ENCODE measurements around the gene CACNA1E.
"Not testable (repeated sequence)": the region's sequence is repeated elsewhere in the genome, so short reads cannot be mapped to it uniquely, and the experiment has no call there.

The CACNA1E gene

DNA sequence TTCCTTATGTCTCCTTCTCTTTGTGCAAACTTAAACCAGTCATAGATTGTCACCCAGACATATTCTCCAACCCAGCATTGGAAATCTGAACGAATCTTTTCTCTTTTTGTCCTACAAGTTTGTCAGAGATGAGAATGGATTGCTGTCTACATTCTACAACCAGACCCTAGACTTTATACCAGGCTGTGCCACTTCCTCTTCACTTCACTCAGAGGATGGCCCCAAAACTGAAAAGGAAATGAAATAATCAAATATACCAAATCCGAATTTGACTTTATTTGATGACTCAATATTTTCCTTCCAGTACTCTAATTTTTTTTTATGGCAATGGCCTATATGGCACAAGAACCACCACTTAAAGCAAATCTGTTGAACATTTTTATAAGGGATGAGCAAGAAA lies 321.7 kb downstream of the CACNA1E start:
- no peak overlapping the region for H3K4me3 ChIP-seq (ENCODE audit: low read length)

DNA sequence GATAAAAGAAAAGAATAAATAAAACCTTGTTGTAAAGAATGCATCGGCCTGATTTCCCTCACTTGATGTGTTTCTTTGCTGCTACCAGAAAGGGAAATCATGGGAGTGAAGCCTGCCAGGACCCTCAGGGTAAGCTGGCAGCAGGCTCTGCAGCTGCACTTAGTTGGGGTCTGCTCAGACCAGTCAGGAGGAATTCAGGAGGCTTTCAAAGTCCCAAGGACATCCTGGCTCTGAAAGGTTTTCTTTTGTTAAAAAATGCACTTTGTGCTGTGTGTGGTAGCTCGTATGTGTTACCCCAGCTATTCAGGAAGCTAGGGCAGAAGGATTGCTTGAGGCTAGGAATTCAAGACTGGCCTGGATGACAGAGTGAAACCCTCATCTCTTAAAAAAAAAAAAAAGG lies 323.4 kb downstream of the CACNA1E start:
- H3K9me3 ChIP-seq (ENCODE audit: insufficient read depth, low read depth, low read length), result no peaks in the 10 kb centered on the region
- H3K4me1 ChIP-seq (ENCODE audit: insufficient read depth, low read length), result peaks cover 4% of the 10 kb centered on the region; the same call in 1 of the 2 replicates
- no peaks in the 10 kb centered on the region for H3K36me3 ChIP-seq (ENCODE audit: insufficient read depth, low read depth, low read length)
- H3K27me3 ChIP-seq (ENCODE audit: insufficient read depth, low read length), result no peaks in the 10 kb centered on the region
- no peak overlapping the region for H3K4me3 ChIP-seq (ENCODE audit: low read length)
- no peak overlapping the region for H3K27ac ChIP-seq (ENCODE audit: low read length)
- no peak overlapping the region for H3K9ac ChIP-seq (ENCODE audit: low read depth, low read length)

More for the DNA sequence above, 321.7 kb downstream of the CACNA1E start:
- Histone ChIP-seq H3K27ac (ENCODE audit: low read length) (no peak overlapping the region), H3K27me3 (ENCODE audit: insufficient read depth, low read length) (no peaks in the 10 kb centered on the region), H3K36me3 (ENCODE audit: insufficient read depth, low read depth, low read length) (no peaks in the 10 kb centered on the region), H3K4me1 (ENCODE audit: insufficient read depth, low read length) (peaks cover 4% of the 10 kb centered on the region; the same call in 1 of the 2 replicates), H3K9ac (ENCODE audit: low read depth, low read length) (no peak overlapping the region), H3K9me3 (ENCODE audit: insufficient read depth, low read depth, low read length) (no peaks in the 10 kb centered on the region)

DNA sequence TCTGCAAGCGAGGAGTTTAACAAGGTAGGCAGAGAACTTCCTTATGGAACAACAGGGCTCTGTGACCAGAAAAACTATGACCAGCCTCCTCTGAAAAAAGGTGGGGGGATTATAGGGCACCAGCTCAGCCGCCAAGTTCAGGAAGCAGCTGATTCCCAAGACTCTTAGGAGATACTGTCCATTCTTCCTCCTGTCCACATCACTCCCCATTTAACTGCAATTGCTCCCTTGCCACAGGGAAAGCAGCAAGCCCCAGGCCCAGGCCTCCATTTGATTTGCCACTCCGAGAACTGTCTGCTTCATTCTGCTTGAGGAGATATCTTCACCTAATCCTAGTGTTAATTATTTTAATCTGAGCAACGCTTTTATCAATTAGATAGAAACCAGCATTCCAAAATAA lies 323.9 kb downstream of the CACNA1E start:
- H3K36me3 ChIP-seq (ENCODE audit: insufficient read depth, low read depth, low read length), result no peaks in the 10 kb centered on the region
- H3K27me3 ChIP-seq (ENCODE audit: insufficient read depth, low read length), result no peaks in the 10 kb centered on the region
- no peak overlapping the region for H3K27ac ChIP-seq (ENCODE audit: low read length)
- H3K4me1 ChIP-seq (ENCODE audit: insufficient read depth, low read length), result peaks cover 4% of the 10 kb centered on the region; the same call in 1 of the 2 replicates
- H3K9ac ChIP-seq (ENCODE audit: low read depth, low read length), result no peak overlapping the region
- no peaks in the 10 kb centered on the region for H3K9me3 ChIP-seq (ENCODE audit: insufficient read depth, low read depth, low read length)
- no peak overlapping the region for H3K4me3 ChIP-seq (ENCODE audit: low read length)

DNA sequence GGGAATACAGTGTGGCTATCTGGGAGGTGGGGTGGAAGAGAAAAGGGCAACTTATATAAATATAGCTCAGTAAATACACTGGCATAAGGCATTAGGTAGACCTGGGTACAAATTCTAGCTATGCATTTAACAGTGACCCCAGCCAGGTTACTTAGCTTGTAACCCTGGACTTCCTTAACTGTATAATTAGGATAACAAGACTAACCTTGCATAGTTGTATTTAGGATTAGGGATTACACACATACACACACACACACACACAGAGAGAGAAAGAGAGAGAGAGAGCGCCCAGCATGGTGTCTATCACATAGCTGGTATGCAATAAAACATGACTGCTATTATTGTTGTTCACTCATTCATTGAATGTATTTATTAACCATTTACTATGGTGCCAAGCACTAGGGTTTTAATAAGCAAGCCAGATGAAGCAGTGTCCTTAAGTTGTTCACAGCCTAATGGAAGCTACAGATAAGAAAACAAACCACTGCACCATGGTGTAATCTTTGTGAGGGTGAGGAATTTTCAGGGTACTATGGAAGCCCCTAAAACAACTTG lies 326.8 kb downstream of the CACNA1E start:
- Histone ChIP-seq H3K27me3 (ENCODE audit: insufficient read depth, low read length) (no peaks in the 10 kb centered on the region), H3K36me3 (ENCODE audit: insufficient read depth, low read depth, low read length) (no peaks in the 10 kb centered on the region), H3K4me1 (ENCODE audit: insufficient read depth, low read length) (peaks cover 4% of the 10 kb centered on the region; the same call in 1 of the 2 replicates), H3K9ac (ENCODE audit: low read depth, low read length) (no peak overlapping the region), H3K27ac (ENCODE audit: low read length) (no peak overlapping the region), H3K9me3 (ENCODE audit: insufficient read depth, low read depth, low read length) (no peaks in the 10 kb centered on the region), H3K4me3 (ENCODE audit: low read length) (no peak overlapping the region)

DNA sequence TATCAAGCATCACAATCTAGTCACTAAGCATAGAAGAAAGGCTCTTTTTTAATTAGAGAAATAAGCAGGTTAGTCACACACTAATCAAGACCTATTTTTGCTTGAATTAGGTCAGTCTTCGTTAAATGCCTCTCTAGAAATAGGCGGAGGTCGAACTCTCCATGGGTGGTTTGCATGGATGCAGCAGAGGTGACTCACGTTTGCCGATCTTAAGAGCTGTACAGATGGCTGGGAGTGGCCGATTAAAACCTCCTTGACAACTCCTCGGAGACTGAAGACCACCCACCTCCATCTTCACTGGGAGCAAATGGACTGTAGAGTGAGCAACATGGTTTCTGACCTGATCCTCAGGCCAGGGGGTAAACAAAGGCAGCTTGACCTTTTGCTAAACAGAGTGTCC lies 328.9 kb downstream of the CACNA1E start:
- H3K27ac ChIP-seq (ENCODE audit: low read length), result no peak overlapping the region
- no peaks in the 10 kb centered on the region for H3K27me3 ChIP-seq (ENCODE audit: insufficient read depth, low read length)
- no peaks in the 10 kb centered on the region for H3K4me1 ChIP-seq (ENCODE audit: insufficient read depth, low read length)
- no peak overlapping the region for H3K9ac ChIP-seq (ENCODE audit: low read depth, low read length)
- H3K36me3 ChIP-seq (ENCODE audit: insufficient read depth, low read depth, low read length), result no peaks in the 10 kb centered on the region
- H3K4me3 ChIP-seq (ENCODE audit: low read length), result no peak overlapping the region
- H3K9me3 ChIP-seq (ENCODE audit: insufficient read depth, low read depth, low read length), result no peaks in the 10 kb centered on the region

DNA sequence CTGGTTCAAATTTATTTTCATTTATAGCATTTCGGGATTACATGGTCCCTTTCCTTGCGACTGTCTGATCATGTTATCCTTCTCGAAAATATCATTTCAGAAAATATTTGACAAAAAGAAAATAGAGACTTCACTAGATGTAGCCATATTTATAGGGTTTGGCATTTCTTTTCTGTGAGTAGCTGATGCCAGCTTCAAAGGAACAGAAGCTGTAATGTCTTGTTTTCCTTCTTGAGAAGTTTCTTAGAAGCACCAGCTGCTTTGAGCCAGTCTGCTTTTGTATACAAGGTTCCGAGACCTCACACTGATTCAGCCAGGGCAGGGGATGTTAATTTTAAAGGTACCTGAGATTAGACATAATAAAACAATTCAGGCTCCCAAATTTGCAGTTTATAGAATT lies 329.9 kb downstream of the CACNA1E start:
- Histone ChIP-seq H3K9me3 (ENCODE audit: insufficient read depth, low read depth, low read length) (no peaks in the 10 kb centered on the region), H3K27me3 (ENCODE audit: insufficient read depth, low read length) (no peaks in the 10 kb centered on the region), H3K4me3 (ENCODE audit: low read length) (no peak overlapping the region), H3K36me3 (ENCODE audit: insufficient read depth, low read depth, low read length) (no peaks in the 10 kb centered on the region), H3K9ac (ENCODE audit: low read depth, low read length) (no peak overlapping the region), H3K4me1 (ENCODE audit: insufficient read depth, low read length) (no peaks in the 10 kb centered on the region), H3K27ac (ENCODE audit: low read length) (no peak overlapping the region)

DNA sequence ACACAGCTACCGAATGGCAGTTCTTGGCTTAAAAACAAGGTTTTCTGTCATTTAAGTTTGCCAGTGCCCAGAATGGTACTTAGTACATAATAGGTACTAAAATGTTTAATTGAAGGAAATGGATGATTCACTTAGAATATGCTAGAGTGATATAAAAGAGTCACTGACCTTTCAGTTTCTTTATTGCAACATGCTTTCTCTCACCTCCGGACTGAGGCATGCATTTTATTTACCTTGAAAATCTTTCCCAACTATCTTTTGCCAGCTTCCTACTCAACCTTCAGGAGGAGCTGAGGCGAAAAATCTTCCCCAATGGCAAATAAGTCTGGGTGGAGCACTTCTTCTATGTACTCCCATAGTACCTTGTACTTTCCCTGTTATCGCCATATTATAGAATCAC lies 333.3 kb downstream of the CACNA1E start:
- Histone ChIP-seq H3K4me1 (ENCODE audit: insufficient read depth, low read length) (no peaks in the 10 kb centered on the region), H3K27me3 (ENCODE audit: insufficient read depth, low read length) (no peaks in the 10 kb centered on the region), H3K27ac (ENCODE audit: low read length) (no peak overlapping the region), H3K36me3 (ENCODE audit: insufficient read depth, low read depth, low read length) (no peaks in the 10 kb centered on the region), H3K4me3 (ENCODE audit: low read length) (no peak overlapping the region), H3K9ac (ENCODE audit: low read depth, low read length) (no peak overlapping the region), H3K9me3 (ENCODE audit: insufficient read depth, low read depth, low read length) (no peaks in the 10 kb centered on the region)

DNA sequence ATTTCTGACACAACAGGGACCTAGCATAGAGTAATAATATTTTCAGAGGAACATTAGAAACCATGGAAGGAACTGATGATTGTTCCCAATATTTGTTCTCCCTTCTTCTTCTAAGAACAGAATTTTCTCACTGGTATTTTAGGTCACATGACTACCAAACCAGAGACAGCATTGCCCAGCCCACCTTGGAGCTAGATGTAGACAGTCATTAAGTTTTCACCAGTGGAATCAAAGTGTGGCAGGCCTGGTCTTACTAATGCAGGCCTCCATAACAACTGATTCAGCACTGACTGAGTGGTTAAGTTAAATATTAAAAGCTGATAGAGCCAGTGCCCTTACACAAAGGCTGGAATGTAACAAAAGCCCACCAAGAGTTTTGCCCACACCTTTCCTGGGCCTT lies 333.8 kb downstream of the CACNA1E start:
- Histone ChIP-seq H3K27ac (ENCODE audit: low read length) (no peak overlapping the region), H3K27me3 (ENCODE audit: insufficient read depth, low read length) (no peaks in the 10 kb centered on the region), H3K4me3 (ENCODE audit: low read length) (no peak overlapping the region)

DNA sequence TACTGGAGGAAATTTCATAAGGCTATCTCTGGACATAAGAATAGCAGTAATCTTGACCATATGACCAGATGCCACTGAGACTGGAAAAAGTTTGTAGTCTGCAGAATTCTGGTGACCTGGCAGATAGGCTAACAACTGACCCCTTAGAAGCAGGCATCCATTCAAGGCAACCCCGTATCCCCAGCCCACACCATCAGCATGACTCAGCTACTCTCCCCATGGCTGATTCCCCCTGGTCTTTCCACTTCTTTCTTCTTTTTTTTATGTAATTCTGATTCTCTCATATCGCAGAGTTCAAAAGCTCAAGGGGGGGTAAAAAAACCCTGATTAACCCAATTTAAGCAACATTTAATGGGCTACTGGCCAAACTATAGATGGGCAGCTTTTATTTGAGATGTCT lies 335.1 kb downstream of the CACNA1E start:
- Histone ChIP-seq H3K4me1 (ENCODE audit: insufficient read depth, low read length) (no peaks in the 10 kb centered on the region), H3K36me3 (ENCODE audit: insufficient read depth, low read depth, low read length) (no peaks in the 10 kb centered on the region), H3K27ac (ENCODE audit: low read length) (no peak overlapping the region), H3K9me3 (ENCODE audit: insufficient read depth, low read depth, low read length) (no peaks in the 10 kb centered on the region), H3K9ac (ENCODE audit: low read depth, low read length) (no peak overlapping the region), H3K27me3 (ENCODE audit: insufficient read depth, low read length) (no peaks in the 10 kb centered on the region), H3K4me3 (ENCODE audit: low read length) (no peak overlapping the region)

More for the DNA sequence above, 333.8 kb downstream of the CACNA1E start:
- Histone ChIP-seq H3K9me3 (ENCODE audit: insufficient read depth, low read depth, low read length) (no peaks in the 10 kb centered on the region), H3K4me1 (ENCODE audit: insufficient read depth, low read length) (no peaks in the 10 kb centered on the region), H3K9ac (ENCODE audit: low read depth, low read length) (no peak overlapping the region), H3K36me3 (ENCODE audit: insufficient read depth, low read depth, low read length) (no peaks in the 10 kb centered on the region)

DNA sequence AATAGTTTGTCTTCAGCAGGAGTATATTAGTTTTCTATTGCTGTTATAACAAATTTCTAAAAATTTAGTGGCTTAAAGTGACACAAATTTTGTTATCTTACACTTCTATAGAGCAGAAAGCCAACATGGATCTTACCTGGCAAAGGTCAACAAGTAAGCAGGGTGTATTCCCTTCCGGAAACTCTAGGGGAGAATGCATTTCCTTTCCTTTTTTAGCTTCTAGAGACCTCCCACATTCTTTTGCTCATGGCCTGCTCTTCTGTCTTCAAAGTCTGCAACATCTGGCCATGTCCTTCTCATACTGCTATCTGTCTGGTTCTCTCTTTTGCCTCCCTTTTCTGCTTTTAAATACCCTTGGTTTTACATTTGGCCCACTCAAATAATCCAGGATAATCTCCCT lies 335.6 kb downstream of the CACNA1E start:
- no peak overlapping the region for H3K27ac ChIP-seq (ENCODE audit: low read length)
- no peaks in the 10 kb centered on the region for H3K27me3 ChIP-seq (ENCODE audit: insufficient read depth, low read length)
- no peak overlapping the region for H3K9ac ChIP-seq (ENCODE audit: low read depth, low read length)
- H3K36me3 ChIP-seq (ENCODE audit: insufficient read depth, low read depth, low read length), result no peaks in the 10 kb centered on the region
- H3K4me3 ChIP-seq (ENCODE audit: low read length), result no peak overlapping the region
- no peaks in the 10 kb centered on the region for H3K9me3 ChIP-seq (ENCODE audit: insufficient read depth, low read depth, low read length)
- H3K4me1 ChIP-seq (ENCODE audit: insufficient read depth, low read length), result no peaks in the 10 kb centered on the region

DNA sequence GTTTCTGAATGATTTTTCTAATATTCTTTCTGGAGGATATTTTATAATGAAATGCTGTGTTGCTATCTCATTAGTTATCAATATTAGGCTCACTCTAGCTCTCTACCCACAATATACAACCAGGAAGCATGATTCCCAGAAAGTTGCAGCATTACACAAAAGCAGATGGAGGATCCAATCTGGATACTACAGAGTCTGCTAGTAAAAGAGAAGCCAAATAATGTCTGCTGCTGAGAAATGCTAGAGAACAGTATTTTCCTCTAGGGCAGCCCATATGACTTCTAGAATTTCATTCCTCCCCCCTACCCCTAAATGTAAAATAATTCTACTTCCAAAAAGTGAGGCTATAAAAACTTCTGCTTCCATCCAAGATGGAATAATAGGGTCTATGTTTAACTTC lies 338.4 kb downstream of the CACNA1E start:
- H3K4me1 ChIP-seq (ENCODE audit: insufficient read depth, low read length), result no peaks in the 10 kb centered on the region
- no peak overlapping the region for H3K27ac ChIP-seq (ENCODE audit: low read length)
- H3K4me3 ChIP-seq (ENCODE audit: low read length), result no peak overlapping the region
- H3K27me3 ChIP-seq (ENCODE audit: insufficient read depth, low read length), result no peaks in the 10 kb centered on the region
- no peaks in the 10 kb centered on the region for H3K36me3 ChIP-seq (ENCODE audit: insufficient read depth, low read depth, low read length)
- H3K9me3 ChIP-seq (ENCODE audit: insufficient read depth, low read depth, low read length), result no peaks in the 10 kb centered on the region; the same call in 1 of the 2 replicates
- no peak overlapping the region for H3K9ac ChIP-seq (ENCODE audit: low read depth, low read length)

DNA sequence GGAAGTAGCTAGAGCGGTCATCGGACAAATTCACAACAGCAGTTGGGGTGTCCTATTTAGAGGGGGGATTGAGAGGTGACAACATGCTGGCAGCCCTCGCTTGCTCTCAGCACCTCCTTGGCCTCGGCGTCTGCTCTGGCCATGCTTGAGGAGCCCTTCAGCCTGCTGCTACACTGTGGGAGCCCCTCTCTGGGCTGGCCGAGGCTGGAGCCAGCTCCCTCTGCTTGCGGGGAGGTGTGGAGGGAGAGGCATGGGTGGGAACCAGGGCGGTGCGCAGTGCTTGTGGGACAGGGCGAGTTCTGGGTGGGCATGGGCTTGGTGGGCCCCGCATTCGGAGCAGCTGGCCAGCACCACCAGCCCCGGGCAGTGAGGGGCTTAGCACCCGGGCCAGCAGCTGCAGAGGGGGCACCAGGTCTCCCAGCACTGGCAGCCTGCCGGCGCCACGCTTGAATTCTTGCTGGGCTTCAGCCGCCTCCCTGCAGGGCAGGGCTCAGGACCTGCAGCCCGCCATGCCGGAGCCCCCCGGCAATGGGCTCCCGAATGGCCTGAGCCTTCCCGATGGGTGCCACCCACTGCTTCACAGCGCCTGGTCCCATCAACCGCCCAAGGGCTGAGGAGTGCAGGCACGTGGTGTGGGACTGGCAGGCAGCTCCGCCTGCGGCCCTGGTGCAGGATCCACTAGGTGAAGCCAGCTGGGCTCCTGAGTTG lies 349.0 kb downstream of the CACNA1E start:
- not testable (repeated sequence) for H3K9me3 ChIP-seq (ENCODE audit: insufficient read depth, low read depth, low read length); H3K36me3 ChIP-seq (ENCODE audit: insufficient read depth, low read depth, low read length); H3K27me3 ChIP-seq (ENCODE audit: insufficient read depth, low read length); H3K4me1 ChIP-seq (ENCODE audit: insufficient read depth, low read length); H3K4me3 ChIP-seq (ENCODE audit: low read length); H3K27ac ChIP-seq (ENCODE audit: low read length); H3K9ac ChIP-seq (ENCODE audit: low read depth, low read length)
